HG03469 (cell line): ENCODE results near the gene EPHB1.

ENCODE experiments used
- ATAC-seq: cut with Tn5 transposase; IDR thresholded peaks from one replicate; pipeline ENCODE4 v1.9.1; 2021; ENCODE audit warnings: mild to moderate bottlenecking, moderate library complexity, moderate number of reproducible peaks; ENCODE audit not compliant: unreplicated experiment

EPHB1 gene

DNA sequence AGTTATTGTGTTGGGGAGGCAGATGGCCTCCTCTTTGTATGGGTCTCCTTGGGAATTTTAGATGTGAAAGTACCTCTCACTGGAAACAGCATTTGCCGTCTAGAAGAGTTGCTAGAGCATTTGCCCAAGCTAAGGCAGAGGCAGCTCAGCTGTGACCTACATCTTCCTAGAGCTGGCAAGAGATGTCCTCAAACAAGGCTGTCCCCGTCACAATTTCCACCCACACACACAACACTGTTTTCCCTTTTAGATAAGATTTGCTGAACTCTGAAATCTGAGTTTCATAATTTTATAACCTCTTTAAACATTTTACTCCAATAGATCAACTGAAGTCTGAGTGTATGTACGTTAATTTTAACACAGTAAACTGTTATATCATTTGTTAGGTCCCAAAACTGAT lies 352.6 kb downstream of the EPHB1 start:
- ATAC-seq: no peak

- ATAC-seq: no peak
Measured at GRCh38 chr3:135148398-135149020, 353.4 kb downstream of the EPHB1 start.

- no peak for ATAC-seq
Measured at GRCh38 chr3:135149707-135150681, 354.9 kb downstream of the EPHB1 start.

DNA sequence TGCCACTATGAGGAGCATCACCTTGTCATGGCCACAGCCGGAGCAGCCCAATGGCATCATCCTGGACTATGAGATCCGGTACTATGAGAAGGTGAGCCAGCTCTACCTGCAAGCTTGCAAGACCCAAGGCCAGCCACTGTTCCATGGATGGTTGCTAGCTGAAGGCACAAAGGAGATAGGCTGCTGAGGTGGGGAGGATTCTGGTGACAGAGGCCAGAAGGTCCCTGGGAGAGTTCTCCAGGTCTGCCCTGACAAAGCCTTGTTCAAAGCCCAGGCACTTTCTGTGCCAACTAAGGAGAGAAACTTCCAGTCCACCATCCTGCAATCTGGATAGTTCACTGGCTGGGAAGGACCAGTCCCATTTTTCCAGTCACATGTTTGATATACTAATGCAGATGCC lies 359.1 kb downstream of the EPHB1 start:
- no peak for ATAC-seq

GRCh38 chr3:135155228-135155627 lies 360.2 kb downstream of the EPHB1 start:
- ATAC-seq: no peak

- ATAC-seq: no peak
Measured at GRCh38 chr3:135155791-135156190, 360.7 kb downstream of the EPHB1 start.

- no peak for ATAC-seq
Measured at GRCh38 chr3:135157045-135157740, 362.1 kb downstream of the EPHB1 start.

GRCh38 chr3:135158520-135158919 lies 363.5 kb downstream of the EPHB1 start:
- ATAC-seq: no peak

GRCh38 chr3:135159681-135160247 lies 364.7 kb downstream of the EPHB1 start:
- no peak for ATAC-seq

GRCh38 chr3:135161425-135161824 lies 366.4 kb downstream of the EPHB1 start:
- ATAC-seq: no peak

DNA sequence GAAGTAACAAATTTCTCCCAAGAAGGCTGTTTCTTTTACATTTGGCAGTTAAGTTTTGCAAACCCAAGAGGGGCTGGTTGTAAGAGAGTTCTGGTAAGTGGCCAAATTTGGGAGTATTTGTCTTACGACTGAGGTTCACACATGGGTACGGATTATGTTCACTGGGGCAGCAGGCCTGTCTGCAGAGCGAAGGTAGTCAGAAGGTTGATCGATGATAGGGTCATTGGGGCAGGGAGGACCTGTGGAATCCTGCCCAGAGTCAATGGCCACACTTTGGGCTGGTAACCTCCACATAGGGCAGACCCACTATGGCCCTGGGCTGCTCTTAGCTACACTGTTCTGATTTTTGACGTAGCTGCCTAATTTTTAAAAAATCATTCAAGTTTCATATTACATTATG lies 368.6 kb downstream of the EPHB1 start:
- no peak for ATAC-seq

GRCh38 chr3:135165260-135165659 lies 370.2 kb downstream of the EPHB1 start:
- no peak for ATAC-seq

DNA sequence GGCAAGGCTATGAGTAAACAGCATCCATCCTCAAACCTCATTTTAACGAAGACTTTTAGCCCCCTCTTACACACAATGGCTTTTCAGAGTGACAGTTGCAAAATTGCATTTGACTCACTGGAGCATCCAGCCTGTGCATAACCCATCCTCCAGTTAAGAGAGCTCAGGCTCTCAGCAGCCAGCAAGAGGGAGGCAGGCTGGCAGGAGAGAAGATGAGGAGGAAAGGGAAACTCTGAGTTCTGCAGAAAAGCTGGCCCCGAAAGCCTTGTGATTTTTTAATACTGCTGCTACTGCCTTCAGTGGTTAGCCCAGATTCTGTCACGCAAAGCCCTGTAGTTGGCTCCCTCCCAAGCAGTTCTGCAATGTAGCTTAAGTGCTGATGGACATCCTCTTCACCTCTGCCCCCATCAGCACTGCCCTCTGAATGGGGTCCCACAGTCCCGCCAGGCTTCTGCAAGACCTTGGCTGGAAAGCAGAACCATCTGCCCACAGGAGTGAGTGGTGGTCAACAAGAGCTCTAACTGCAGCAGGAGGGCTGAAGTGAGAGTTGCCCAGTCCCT lies 371.3 kb downstream of the EPHB1 start:
- ATAC-seq: no peak

- ATAC-seq: no peak
Measured at GRCh38 chr3:135168822-135169221, 373.8 kb downstream of the EPHB1 start.

DNA sequence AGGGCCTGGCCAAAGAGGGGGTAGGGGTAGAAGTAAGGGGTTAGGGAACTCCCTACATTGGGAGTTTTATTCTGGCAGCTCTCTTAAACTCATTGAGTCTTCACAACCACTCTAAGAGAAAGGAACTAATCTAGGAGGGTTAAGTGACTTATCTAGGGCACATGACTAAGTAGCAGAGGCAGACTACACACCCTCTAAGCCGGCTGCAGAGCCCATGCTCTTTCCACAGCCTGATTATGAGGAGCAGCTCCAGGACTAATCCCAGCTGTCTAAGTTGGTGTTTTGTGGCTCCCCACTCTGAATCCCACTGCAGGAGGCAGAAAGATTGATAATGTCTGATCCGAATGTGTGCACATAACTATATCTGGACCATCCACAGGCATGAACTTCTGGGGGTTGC lies 374.6 kb downstream of the EPHB1 start:
- ATAC-seq: no peak

- ATAC-seq: no peak
Measured at GRCh38 chr3:135170732-135171131, 375.7 kb downstream of the EPHB1 start.

DNA sequence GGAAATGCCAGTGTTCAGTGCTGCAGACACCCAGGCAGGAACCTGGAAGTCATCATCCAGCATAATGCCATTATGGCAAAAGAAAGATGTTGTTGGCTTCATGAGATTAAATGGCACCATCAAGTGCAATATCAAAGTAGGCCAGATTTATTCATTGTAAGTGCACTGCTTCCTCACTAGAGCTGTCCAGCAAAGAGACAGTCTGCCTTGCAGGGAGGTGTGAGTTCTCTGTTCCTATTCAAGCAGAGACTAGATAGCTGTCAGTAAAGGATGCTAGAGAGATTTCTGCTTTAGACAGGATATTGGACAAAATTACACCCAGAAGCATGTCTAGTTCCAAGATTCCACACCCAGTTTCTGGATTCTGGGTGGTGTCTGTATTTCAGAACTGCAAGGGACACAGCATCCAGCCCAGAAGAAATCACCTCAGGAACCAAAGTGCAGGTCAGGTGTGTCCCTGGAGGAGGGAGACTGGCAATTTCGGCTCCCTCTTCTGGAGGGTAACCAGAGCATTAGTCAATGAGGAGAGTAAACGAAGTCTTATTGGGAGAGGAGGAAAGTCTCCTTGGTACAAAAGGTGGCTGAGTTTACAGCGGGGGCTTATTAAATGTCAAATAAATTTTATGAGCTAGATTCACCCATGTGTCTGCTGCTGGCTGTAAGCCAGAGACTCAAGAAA lies 377.3 kb downstream of the EPHB1 start:
- no peak for ATAC-seq

DNA sequence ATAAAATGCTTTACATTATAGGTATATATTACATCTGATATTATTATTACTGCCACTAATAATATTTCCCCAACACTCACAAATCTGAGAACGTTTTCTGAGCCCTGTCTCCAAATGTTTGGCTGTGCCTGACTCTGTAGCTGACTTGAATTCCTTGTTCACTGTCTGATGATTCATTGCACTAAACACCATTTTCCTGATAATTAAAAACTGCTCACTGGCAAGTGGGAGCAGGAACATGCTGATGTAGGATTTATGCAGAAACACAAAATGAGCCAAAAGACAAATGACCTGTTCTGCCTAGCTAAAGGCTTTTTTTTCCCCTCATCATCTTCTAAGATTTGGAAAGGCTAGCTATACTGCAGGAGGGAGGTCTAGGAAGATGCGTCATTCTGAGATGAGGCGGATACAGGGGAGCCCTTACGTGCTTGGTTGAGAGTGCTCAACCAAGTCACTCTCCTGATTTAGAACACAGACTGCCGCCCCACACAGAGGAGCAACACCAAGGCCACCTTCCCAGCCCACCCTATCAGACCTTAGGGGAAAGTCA lies 380.7 kb downstream of the EPHB1 start:
- ATAC-seq: no peak

- ATAC-seq: no peak
Measured at GRCh38 chr3:135176881-135177280, 381.8 kb downstream of the EPHB1 start.

DNA sequence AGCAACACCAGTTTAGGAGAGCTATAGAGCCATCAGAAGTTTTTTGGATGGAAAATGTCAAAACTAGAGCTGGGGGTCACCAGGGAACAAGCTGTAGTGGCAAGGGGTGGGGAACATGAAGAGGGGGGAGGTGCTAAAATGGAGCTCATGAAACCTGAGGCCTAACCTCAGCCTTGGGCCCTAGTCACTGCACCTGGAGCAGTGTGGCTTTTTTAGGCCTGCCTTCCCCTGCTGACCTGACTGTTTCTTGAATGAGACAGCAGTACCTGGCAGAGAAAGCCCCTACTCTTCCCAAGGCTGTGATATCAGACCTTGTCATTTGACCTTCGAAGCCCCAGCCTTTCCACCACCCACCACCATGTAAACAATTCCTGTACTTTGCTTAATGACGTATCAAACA lies 383.5 kb downstream of the EPHB1 start:
- ATAC-seq: no peak
